Activated T-helper 1 cell treated with anti-CD3 and anti-CD28 coated beads, Interleukin-12 subunit alpha, Interleukin-12 subunit beta, Interleukin-2, Interleukin-4 antibody, amounts not matched to agents 30 ng/mL and 10 ng/mL and 1 ng/mL, durations not matched to agents 14 hours and 24 hours and 36 hours (primary cell): ENCODE results near the gene SHOC1. TPM values are rescaled to one million over a fixed set of nuclear protein-coding genes. Genes with fewer than 3 reads are reported as not detected.
"Not testable (repeated sequence)": the region's sequence is repeated elsewhere in the genome, so short reads cannot be mapped to it uniquely, and the experiment has no call there.

ENCODE experiments used
- DNase-seq: peaks from one replicate; pipeline ENCODE4 v3.0.0; 2021; ENCODE audit warnings: low spot score
- H3K27ac Mint-ChIP-seq: one replicate; pipeline ENCODE4 v1.8.0; 2021; ENCODE audit warnings: mild to moderate bottlenecking, mixed read lengths
- H3K27me3 Mint-ChIP-seq: one replicate; pipeline ENCODE4 v1.8.0; 2022; ENCODE audit warnings: mild to moderate bottlenecking, moderate library complexity, mixed read lengths; ENCODE audit not compliant: insufficient read depth
- H3K36me3 Mint-ChIP-seq: one replicate; pipeline ENCODE4 v1.8.0; 2021; ENCODE audit warnings: low read depth, mixed read lengths
- H3K4me1 Mint-ChIP-seq: one replicate; pipeline ENCODE4 v1.8.0; 2021; ENCODE audit warnings: low read depth, mixed read lengths
- H3K4me3 Mint-ChIP-seq: one replicate; pipeline ENCODE4 v1.8.0; 2021; ENCODE audit warnings: mild to moderate bottlenecking, moderate library complexity, mixed read lengths
- H3K9me3 Mint-ChIP-seq: one replicate; pipeline ENCODE4 v1.8.0; 2021; ENCODE audit warnings: mixed read lengths
- intact Hi-C: fragments of 100-400 bp; cut with micrococcal nuclease; formaldehyde crosslinking; loops from one replicate; pipeline ENCODE4 v1.15.1; 2024
- total RNA-seq: library from RNA; stranded (reverse); gene quantifications from 2 replicates; pipeline ENCODE4 v1.2.3, GENCODE V29; 2022

Gene SHOC1
- total RNA-seq, 1 donor from 2014 or later = not detected

GRCh38 chr9:111799506-111799905 lies 4.8 kb upstream of the SHOC1 start:
- H3K4me1 Mint-ChIP-seq = peaks cover 8% of the 10 kb centered on the region
- H3K9me3 Mint-ChIP-seq = no peaks in the 10 kb centered on the region
- H3K27ac Mint-ChIP-seq = no peak overlapping the region
- intact Hi-C loops = no loop called here
- H3K27me3 Mint-ChIP-seq = peaks cover 9% of the 10 kb centered on the region
- DNase-seq = no peak
- H3K4me3 Mint-ChIP-seq = no peak overlapping the region
- peaks cover 2% of the 10 kb centered on the region for H3K36me3 Mint-ChIP-seq

GRCh38 chr9:111798786-111799185 lies 4.0 kb upstream of the SHOC1 start:
- Mint-ChIP-seq H3K9me3 (no peaks in the 10 kb centered on the region), H3K27me3 (peaks cover 9% of the 10 kb centered on the region), H3K4me1 (peaks cover under 1% of the 10 kb centered on the region), H3K36me3 (peaks cover 2% of the 10 kb centered on the region), H3K27ac (no peak overlapping the region), H3K4me3 (no peak overlapping the region)
- no peak for DNase-seq
- intact Hi-C loops = no loop called here

DNA sequence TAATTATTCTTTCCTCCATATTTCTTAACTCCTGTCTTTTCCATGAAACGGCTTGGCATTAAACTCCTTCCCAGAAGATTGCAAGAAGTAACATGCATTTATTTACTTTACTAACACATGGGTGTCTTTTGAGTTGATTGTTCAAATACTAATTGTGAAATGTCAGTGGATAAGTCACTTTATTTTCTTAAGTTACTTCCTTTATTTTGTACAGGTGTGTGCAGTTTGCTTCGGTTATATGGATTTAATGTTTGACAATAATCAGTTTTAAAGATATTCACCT lies 761 bp upstream of the SHOC1 start:
- peaks cover 7% of the 10 kb centered on the region for H3K27me3 Mint-ChIP-seq
- intact Hi-C loops = no loop called here
- peaks cover 2% of the 10 kb centered on the region for H3K36me3 Mint-ChIP-seq
- H3K9me3 Mint-ChIP-seq = no peaks in the 10 kb centered on the region
- no peaks in the 10 kb centered on the region for H3K4me1 Mint-ChIP-seq
- no peak overlapping the region for H3K4me3 Mint-ChIP-seq
- DNase-seq = no peak
- no peak overlapping the region for H3K27ac Mint-ChIP-seq

- intact Hi-C loops = not testable (repeated sequence)
Measured at GRCh38 chr9:111791821-111792220, 2.9 kb downstream of the SHOC1 start.

DNA sequence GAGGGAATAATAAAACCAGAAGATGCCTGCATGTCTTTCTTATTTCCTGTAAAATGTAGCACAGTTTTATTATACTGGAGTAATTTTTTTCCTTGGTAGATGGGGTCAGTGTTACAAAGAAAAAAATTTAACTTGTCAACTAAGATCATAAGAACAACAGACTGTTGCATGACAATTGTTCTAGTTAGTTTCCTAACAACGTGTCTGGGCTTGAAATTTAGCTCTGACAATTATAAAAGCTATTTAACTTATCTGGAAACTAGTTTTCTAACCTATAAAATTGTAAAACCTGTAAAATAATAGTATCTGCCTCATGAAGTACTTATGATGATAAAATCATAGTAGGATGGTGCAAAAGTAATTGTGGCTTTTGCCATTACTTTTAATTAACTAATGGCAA lies 4.9 kb downstream of the SHOC1 start:
- H3K9me3 Mint-ChIP-seq = peaks cover 4% of the 10 kb centered on the region
- no peak overlapping the region for H3K4me3 Mint-ChIP-seq
- no peak overlapping the region for H3K27ac Mint-ChIP-seq
- no peaks in the 10 kb centered on the region for H3K27me3 Mint-ChIP-seq
- H3K36me3 Mint-ChIP-seq = peaks cover 4% of the 10 kb centered on the region
- DNase-seq = no peak
- H3K4me1 Mint-ChIP-seq = no peaks in the 10 kb centered on the region
- intact Hi-C loops = no loop called here

More at GRCh38 chr9:111791821-111792220, 2.9 kb downstream of the SHOC1 start:
- H3K27me3 Mint-ChIP-seq, H3K27ac Mint-ChIP-seq, H3K4me3 Mint-ChIP-seq, H3K9me3 Mint-ChIP-seq, H3K36me3 Mint-ChIP-seq, H3K4me1 Mint-ChIP-seq, DNase-seq: not testable (repeated sequence)

DNA sequence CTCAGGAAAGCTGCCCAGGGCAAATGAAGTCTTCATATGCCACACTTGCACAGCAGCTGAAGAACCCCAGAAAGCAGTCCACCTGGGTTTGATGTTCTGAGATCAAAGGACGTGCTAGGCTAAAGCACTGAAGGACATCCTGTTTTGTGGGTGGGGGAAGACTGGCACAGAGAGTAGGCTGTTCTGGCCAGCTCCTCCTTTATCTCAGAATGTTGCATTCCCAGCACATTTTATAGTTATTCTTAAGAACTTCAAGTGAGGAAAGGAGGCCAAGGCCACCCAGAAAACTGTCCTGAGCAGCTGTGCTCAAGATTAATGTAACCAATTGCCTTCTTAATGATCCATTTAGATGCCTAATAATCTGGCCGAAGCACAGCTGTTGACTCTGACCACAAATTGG lies 10.9 kb downstream of the SHOC1 start:
- Mint-ChIP-seq H3K9me3 (peaks cover 4% of the 10 kb centered on the region), H3K27ac (no peak overlapping the region), H3K36me3 (no peaks in the 10 kb centered on the region), H3K27me3 (no peaks in the 10 kb centered on the region), H3K4me1 (no peaks in the 10 kb centered on the region), H3K4me3 (no peak overlapping the region)
- no peak for DNase-seq
- intact Hi-C loops = no loop called here

DNA sequence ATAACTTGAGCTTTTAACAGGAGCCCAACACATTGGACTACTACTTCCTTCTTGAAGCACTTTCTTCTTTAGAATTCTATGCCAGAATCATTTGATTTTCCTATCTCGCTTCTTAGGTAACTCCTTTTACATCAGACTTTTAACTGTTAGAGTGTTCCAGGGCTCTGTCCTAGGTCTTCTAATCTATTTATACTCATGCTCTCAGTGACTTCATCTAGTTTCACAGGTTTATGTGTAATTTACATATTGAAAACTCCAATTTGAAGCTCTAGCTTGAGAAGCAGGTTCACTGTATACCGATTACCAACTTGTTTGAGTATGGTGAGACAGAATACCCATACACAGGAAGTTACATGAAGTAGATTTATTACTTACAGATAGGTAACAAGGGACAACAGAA lies 11.3 kb downstream of the SHOC1 start:
- intact Hi-C loops = no loop called here
- no peaks in the 10 kb centered on the region for H3K36me3 Mint-ChIP-seq
- H3K9me3 Mint-ChIP-seq = peaks cover 4% of the 10 kb centered on the region
- H3K27ac Mint-ChIP-seq = no peak overlapping the region
- no peak overlapping the region for H3K4me3 Mint-ChIP-seq
- H3K27me3 Mint-ChIP-seq = no peaks in the 10 kb centered on the region
- DNase-seq = no peak
- no peaks in the 10 kb centered on the region for H3K4me1 Mint-ChIP-seq

DNA sequence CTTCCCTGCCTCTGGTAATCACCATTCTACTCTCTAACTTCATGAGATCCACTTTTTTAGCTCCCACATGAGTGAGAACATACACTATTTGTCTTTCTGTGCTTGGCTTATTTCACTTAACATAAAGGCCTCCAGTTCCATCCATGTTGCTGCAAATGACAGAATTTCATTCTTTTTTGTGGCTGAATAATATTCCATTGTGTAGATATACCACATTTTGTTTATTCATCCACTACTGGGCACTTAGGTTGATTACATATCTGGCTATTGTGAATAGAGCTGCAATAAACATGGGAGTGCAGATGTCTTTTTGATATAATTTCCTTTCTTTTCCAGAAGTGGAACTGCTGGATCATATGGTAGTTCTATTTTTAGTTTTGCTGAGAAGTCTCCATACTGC lies 28.7 kb downstream of the SHOC1 start:
- H3K4me3 Mint-ChIP-seq = no peak overlapping the region
- peaks cover 6% of the 10 kb centered on the region for H3K36me3 Mint-ChIP-seq
- H3K4me1 Mint-ChIP-seq = no peaks in the 10 kb centered on the region
- H3K9me3 Mint-ChIP-seq = peaks cover 13% of the 10 kb centered on the region
- no peaks in the 10 kb centered on the region for H3K27me3 Mint-ChIP-seq
- no peak for DNase-seq
- intact Hi-C loops = no loop called here
- no peak overlapping the region for H3K27ac Mint-ChIP-seq

DNA sequence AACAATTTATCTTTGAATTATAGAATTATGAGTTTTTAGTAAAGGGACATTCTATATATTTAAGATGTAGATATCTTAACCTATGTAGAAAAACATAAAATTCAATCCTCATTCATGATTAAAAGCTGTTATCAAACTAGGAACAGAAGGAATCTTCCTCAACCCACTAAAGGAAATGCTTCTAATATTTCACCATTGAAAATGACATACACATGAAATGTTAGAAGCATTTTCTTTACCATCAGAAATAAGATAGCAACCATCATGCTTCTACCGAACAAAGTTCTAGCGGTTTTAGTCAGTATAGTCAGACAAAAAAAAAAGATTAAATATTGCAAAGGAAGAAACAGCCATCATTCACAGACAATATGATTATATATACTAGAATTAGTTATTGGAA lies 32.2 kb downstream of the SHOC1 start:
- Mint-ChIP-seq H3K4me1 (no peaks in the 10 kb centered on the region), H3K4me3 (no peak overlapping the region), H3K9me3 (peaks cover 13% of the 10 kb centered on the region), H3K27ac (no peak overlapping the region), H3K36me3 (peaks cover 4% of the 10 kb centered on the region), H3K27me3 (peaks cover 2% of the 10 kb centered on the region)
- intact Hi-C loops = loop anchor here (5.0 kb wide), 1 partner anchor 230 kb away; no protein-coding TSS in a partner anchor
- no peak for DNase-seq

DNA sequence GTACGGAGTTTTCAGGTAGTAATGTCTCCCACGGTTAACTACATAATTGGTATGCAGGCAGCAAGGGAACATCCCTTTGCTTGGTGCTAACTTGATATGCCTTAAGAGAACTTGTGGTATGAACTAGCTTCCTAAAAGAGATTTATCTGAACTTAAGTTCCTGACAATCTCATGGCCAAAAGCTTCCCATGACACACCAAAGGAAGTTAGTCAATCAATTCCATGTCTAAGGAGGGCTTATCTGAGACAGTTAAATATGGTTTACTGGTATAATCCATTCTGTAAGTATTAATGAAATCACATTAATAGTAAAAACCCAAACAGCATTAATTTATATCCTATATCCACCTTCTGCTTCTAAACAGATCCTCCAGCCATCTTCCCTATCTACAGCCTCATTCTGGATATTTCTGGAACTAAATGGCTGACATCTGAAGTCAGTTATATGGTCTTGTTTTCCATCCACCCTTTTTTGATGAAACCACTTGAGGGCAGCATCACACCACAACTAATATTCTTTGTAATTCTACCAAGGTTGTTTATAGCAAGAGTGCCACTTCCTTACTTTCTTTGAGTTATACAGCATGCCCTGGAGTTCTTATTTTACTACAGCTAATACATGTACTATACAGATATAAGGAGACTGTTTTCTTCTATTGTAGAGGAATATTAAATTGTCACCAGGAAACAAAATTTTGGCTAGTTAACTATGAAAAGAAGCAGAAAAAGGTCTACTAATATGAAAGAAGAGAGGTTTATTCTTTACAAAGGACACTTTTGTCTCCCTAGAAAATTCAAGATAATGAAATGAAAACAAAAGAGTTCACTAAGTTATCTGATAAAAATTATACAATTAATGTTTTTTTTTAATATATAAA lies 34.7 kb downstream of the SHOC1 start:
- Mint-ChIP-seq H3K36me3 (no peaks in the 10 kb centered on the region), H3K27ac (no peak overlapping the region), H3K9me3 (no peaks in the 10 kb centered on the region), H3K4me3 (no peak overlapping the region), H3K4me1 (no peaks in the 10 kb centered on the region), H3K27me3 (peaks cover 2% of the 10 kb centered on the region)
- peak; percentile 39 for DNase-seq
- intact Hi-C loops = loop anchor here (1.0 to 5.0 kb wide), 5 partner anchors 156 to 601 kb away; no protein-coding TSS in a partner anchor

DNA sequence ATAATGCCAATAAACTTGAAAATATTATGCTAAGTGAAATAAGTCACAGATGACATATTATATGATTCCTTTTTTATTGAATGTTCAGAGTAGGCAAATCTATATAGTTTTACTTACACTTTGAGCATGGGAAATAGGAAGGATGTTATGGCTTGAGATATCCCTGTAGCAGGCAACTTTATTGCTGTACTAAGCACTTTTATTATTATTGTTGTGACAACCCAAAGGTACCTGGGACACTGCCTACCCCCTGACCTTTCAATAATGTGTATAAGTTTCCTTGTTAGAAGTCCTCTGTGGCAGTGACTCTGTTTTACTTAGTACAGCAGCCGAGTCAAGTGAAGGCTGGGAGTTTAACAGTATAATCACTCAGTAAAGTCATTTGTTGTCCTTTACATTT lies 39.9 kb downstream of the SHOC1 start:
- Mint-ChIP-seq H3K4me1 (no peaks in the 10 kb centered on the region), H3K9me3 (peaks cover 22% of the 10 kb centered on the region), H3K4me3 (no peak overlapping the region), H3K27ac (no peak overlapping the region), H3K36me3 (peaks cover 7% of the 10 kb centered on the region), H3K27me3 (peaks cover 2% of the 10 kb centered on the region)
- intact Hi-C loops = no loop called here
- DNase-seq = no peak

DNA sequence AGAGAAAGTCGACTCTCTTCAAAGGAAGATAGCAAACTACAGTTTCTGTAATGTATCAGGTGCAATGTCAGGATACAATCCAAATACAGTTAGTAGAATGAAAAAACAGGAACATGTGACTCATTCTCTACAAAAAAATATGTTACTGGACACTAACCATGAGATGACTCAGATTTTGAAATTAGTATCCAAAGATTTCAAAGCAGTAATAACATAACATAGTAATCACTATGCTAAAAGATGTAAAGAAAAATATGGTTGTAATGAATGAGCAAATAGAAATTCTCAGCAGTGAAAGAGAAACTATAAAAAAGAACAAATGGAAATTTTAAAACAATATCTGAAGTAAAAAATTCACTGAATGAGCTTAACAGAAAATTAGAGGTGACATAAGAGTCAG lies 42.3 kb downstream of the SHOC1 start:
- intact Hi-C loops = no loop called here
- Mint-ChIP-seq H3K36me3 (peaks cover 9% of the 10 kb centered on the region), H3K4me1 (no peaks in the 10 kb centered on the region), H3K9me3 (peaks cover 22% of the 10 kb centered on the region), H3K4me3 (no peak overlapping the region), H3K27ac (no peak overlapping the region), H3K27me3 (peaks cover 1% of the 10 kb centered on the region)
- DNase-seq = no peak
